Measurements from ENCODE around the gene ATP1B4. TPM values are rescaled to one million over a fixed set of nuclear protein-coding genes. Genes with fewer than 3 reads are reported as not detected.

ATP1B4 gene
- total and polyA plus RNA-seq, 2 donors from 2014 or later, result not detected

- no peaks in the 10 kb centered on the region for H3K27me3 ChIP-seq (ENCODE audit: control insufficient read depth, insufficient read depth, low read length)
- TF ChIP-seq CTCF (IDR thresholded peaks at IDR 0.05; ENCODE audit: borderline replicate concordance, extremely low read depth, insufficient read depth), result no peak
- FAIRE-seq, result no peak
These were observed 40.5 kb downstream of the ATP1B4 start for GRCh38 chrX:120402369-120402768.

GRCh38 chrX:120406638-120407037 is 44.7 kb downstream of the ATP1B4 start:
- Histone ChIP-seq H3K27ac (ENCODE audit: low read depth in 2 of 2, low read length in 2 of 2) (no peak overlapping the region), H3K9ac (ENCODE audit: low read length in 3 of 3) (no peak overlapping the region), H3K27me3 (ENCODE audit: control insufficient read depth, insufficient read depth, low read length) (no peaks in the 10 kb centered on the region), H3K9me3 (ENCODE audit: control insufficient read depth in 2 of 3, insufficient read depth in 1 of 3, low read length in 3 of 3) (no peaks in the 10 kb centered on the region), H3K4me1 (ENCODE audit: control insufficient read depth in 2 of 3, insufficient read depth in 2 of 3, low read depth in 1 of 3, low read length in 3 of 3) (no peaks in the 10 kb centered on the region), H3K4me3 (ENCODE audit: low read length in 3 of 3) (no peak overlapping the region), H3K36me3 (ENCODE audit: control insufficient read depth in 2 of 3, insufficient read depth in 3 of 3, low read length in 3 of 3) (no peaks in the 10 kb centered on the region)
- TF ChIP-seq CTCF (IDR thresholded peaks at IDR 0.05; ENCODE audit: borderline replicate concordance, extremely low read depth, insufficient read depth), result no peak
- FAIRE-seq (no peak), DNase-seq (no peak)
- intact Hi-C loops (cut with DNase I), result no loop called here

More at GRCh38 chrX:120402369-120402768, 40.5 kb downstream of the ATP1B4 start:
- Histone ChIP-seq H3K9me3 (ENCODE audit: control insufficient read depth in 2 of 3, insufficient read depth in 1 of 3, low read length in 3 of 3) (no peaks in the 10 kb centered on the region), H3K9ac (ENCODE audit: low read length in 3 of 3) (no peak overlapping the region), H3K27ac (ENCODE audit: low read depth in 2 of 2, low read length in 2 of 2) (no peak overlapping the region), H3K36me3 (ENCODE audit: control insufficient read depth in 2 of 3, insufficient read depth in 3 of 3, low read length in 3 of 3) (no peaks in the 10 kb centered on the region), H3K4me3 (ENCODE audit: low read length in 3 of 3) (no peak overlapping the region), H3K4me1 (ENCODE audit: control insufficient read depth in 2 of 3, insufficient read depth in 2 of 3, low read depth in 1 of 3, low read length in 3 of 3) (no peaks in the 10 kb centered on the region)
- intact Hi-C loops (cut with DNase I), result no loop called here
- DNase-seq, result no peak

- FAIRE-seq, result no peak
- no peak for TF ChIP-seq CTCF (IDR thresholded peaks at IDR 0.05; ENCODE audit: borderline replicate concordance, extremely low read depth, insufficient read depth)
- H3K9me3 ChIP-seq (ENCODE audit: control insufficient read depth in 2 of 3, insufficient read depth in 1 of 3, low read length in 3 of 3), result no peaks in the 10 kb centered on the region
- DNase-seq, result no peak
- H3K4me1 ChIP-seq (ENCODE audit: control insufficient read depth in 2 of 3, insufficient read depth in 2 of 3, low read depth in 1 of 3, low read length in 3 of 3), result no peaks in the 10 kb centered on the region
- H3K27ac ChIP-seq (ENCODE audit: low read depth in 2 of 2, low read length in 2 of 2), result no peak overlapping the region
- intact Hi-C loops (cut with DNase I), result no loop called here
- H3K36me3 ChIP-seq (ENCODE audit: control insufficient read depth in 2 of 3, insufficient read depth in 3 of 3, low read length in 3 of 3), result no peaks in the 10 kb centered on the region
- no peak overlapping the region for H3K4me3 ChIP-seq (ENCODE audit: low read length in 3 of 3)
- H3K9ac ChIP-seq (ENCODE audit: low read length in 3 of 3), result no peak overlapping the region
- no peaks in the 10 kb centered on the region for H3K27me3 ChIP-seq (ENCODE audit: control insufficient read depth, insufficient read depth, low read length)
These were observed 46.3 kb downstream of the ATP1B4 start for GRCh38 chrX:120408168-120408567.

- no peak overlapping the region for H3K9ac ChIP-seq (ENCODE audit: low read length in 3 of 3)
- no peaks in the 10 kb centered on the region for H3K27me3 ChIP-seq (ENCODE audit: control insufficient read depth, insufficient read depth, low read length)
- DNase-seq, result no peak
- no peak for FAIRE-seq
- no peaks in the 10 kb centered on the region for H3K9me3 ChIP-seq (ENCODE audit: control insufficient read depth in 2 of 3, insufficient read depth in 1 of 3, low read length in 3 of 3)
- H3K4me3 ChIP-seq (ENCODE audit: low read length in 3 of 3), result no peak overlapping the region
- H3K4me1 ChIP-seq (ENCODE audit: control insufficient read depth in 2 of 3, insufficient read depth in 2 of 3, low read depth in 1 of 3, low read length in 3 of 3), result no peaks in the 10 kb centered on the region
- intact Hi-C loops (cut with DNase I), result no loop called here
- no peaks in the 10 kb centered on the region for H3K36me3 ChIP-seq (ENCODE audit: control insufficient read depth in 2 of 3, insufficient read depth in 3 of 3, low read length in 3 of 3)
- no peak overlapping the region for H3K27ac ChIP-seq (ENCODE audit: low read depth in 2 of 2, low read length in 2 of 2)
- TF ChIP-seq CTCF (IDR thresholded peaks at IDR 0.05; ENCODE audit: borderline replicate concordance, extremely low read depth, insufficient read depth), result no peak
These were observed 57.6 kb downstream of the ATP1B4 start for GRCh38 chrX:120419463-120419862.
